GM19452 (cell line): ENCODE measurements around the gene PRKAG2.
"Not testable (repeated sequence)": the region's sequence is repeated elsewhere in the genome, so short reads cannot be mapped to it uniquely, and the experiment has no call there.

Source experiments
- ATAC-seq: cut with Tn5 transposase; IDR thresholded peaks from one replicate; pipeline ENCODE4 v1.9.1; 2021; ENCODE audit not compliant: unreplicated experiment

PRKAG2 gene

DNA sequence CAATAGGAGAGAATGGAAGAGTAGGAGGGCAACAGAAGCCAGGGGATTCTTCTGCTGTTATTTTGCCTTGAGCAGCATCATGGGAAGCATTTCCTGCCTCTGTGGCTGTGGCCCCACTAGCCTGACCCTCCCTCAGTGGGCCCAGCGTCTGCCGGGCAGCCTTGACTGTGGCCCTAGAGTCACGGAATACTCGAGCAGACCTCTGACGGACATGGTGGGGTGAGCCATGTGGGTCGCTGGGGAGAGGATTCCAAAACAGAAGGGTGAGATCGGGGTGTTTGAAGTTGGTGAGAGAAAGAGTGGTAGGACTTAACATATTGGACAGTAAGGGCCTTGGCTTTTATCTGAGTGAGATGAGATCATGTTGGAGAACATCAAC lies 8.3 kb upstream of the PRKAG2 start:
- no peak for ATAC-seq

- no peak for ATAC-seq
Observed at GRCh38 chr7:151884312-151885201, 7.6 kb upstream of the PRKAG2 start.

- ATAC-seq, result no peak
Observed at GRCh38 chr7:151883857-151884256, 6.9 kb upstream of the PRKAG2 start.

- no peak for ATAC-seq
Observed at GRCh38 chr7:151882734-151883133, 5.8 kb upstream of the PRKAG2 start.

- no peak for ATAC-seq
Observed at GRCh38 chr7:151880688-151881087, 3.8 kb upstream of the PRKAG2 start.

GRCh38 chr7:151877911-151878835 lies 1.3 kb upstream of the PRKAG2 start:
- ATAC-seq, result no peak

DNA sequence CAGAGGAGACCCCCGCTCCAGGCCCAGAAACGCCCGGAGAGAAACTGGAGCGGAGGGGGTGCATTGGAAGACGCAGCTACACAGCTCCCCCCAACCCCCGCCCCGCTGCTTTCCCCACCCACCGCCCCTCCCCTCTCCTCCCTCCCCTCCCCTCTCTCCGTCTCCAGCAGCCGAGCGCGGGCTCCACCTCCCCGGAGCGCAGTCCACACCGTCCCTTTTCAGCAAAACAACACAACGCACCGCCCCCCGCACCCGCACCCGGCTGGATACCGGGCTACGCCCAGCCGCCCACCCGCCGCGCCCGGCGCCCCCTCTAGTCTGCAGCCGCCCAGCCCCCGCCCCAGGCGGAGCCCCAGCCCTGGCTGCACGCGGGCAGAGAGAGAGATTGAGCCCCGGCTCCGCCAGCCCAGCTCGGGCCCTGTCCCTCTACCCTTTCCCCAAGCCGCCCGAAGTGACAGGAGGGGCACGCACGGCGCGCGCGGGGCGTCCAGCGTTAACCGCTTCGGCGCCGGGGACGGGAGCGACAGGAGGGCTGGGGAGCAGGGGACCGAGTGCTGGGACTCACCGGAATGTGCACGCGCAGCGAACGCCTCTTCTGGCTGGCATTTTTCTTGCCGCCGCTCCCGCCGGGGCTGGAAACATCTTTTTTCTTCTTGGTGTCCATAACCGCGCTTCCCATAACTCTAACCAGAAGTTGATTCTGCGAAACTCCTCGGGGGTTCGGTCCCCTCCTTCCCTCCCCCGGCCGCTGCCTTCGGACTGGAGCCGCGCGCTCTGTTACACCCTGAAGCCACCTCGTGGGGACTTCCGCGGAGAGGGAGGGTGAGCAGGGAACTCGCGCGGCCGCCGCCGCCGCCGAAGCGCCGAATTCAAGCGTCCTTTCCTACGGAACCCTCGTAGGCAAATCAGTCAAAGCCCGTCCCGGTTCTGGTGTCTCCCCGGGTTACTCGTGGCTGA lies 695 bp downstream of the PRKAG2 start:
- ATAC-seq, result no peak

GRCh38 chr7:151874479-151874878 lies 2.4 kb downstream of the PRKAG2 start:
- ATAC-seq, result not testable (repeated sequence)

- ATAC-seq, result no peak
Observed at GRCh38 chr7:151873402-151873965, 3.4 kb downstream of the PRKAG2 start.

- no peak for ATAC-seq
Observed at GRCh38 chr7:151872531-151873401, 4.1 kb downstream of the PRKAG2 start.

- ATAC-seq, result no peak
Observed at GRCh38 chr7:151871904-151872303, 5.0 kb downstream of the PRKAG2 start.

- ATAC-seq, result no peak
Observed at GRCh38 chr7:151871189-151871735, 5.7 kb downstream of the PRKAG2 start.

GRCh38 chr7:151869968-151870918 lies 6.7 kb downstream of the PRKAG2 start:
- no peak for ATAC-seq

DNA sequence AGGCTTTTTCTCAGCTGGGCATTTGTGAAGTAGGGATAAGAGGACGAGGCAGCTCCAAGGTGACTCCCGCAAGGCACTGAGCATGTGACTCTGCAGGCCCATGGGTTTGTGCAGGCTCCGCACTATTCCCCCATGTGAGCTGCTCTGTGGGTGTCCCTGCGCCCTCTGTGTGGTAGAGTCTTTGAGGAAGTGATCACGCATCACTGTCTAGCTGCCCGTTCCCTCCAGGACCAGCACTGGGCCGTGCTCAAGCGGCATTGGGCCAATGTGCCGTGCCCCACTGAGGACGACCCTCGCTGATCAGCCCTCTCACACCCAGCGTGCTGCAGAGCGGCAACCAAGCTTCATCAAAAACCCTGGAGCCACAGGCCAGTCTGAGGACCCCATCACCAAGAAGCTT lies 7.5 kb downstream of the PRKAG2 start:
- ATAC-seq, result no peak

GRCh38 chr7:151869109-151869428 lies 7.8 kb downstream of the PRKAG2 start:
- ATAC-seq, result no peak

DNA sequence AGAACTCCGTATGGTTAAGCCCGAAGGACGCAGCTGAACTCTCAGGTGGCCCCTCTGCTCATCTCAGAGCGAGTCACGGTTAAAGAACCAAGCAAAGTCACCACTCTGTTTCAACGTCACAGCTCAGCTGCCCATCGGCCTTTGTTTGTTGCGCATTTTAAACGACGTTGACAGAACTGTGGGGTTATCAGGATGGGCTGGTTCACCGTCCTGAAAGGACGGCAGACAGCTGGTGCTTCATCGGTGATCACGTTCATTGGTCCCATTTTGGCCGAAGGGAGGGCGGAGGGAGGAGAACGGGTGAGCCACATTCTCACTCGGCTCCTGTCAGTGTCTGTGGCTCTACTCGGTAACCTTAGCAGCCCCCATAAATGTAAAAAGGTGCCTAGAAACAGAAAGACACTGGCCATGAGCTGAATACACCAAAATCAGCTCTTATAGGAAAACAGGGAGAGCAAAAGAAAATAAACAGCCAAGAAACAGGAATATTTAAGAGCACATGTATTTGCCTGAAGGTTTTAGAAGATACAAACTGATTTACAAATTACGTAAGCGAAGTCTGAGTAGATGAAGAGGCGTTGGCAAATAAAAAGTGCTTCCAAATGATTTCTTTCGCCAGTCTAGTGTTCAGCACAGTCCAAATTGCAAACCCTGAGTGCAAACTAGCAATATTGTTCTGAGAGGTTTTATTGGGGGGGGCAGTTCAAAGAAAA lies 8.4 kb downstream of the PRKAG2 start:
- no peak for ATAC-seq

GRCh38 chr7:151867912-151868311 lies 9.0 kb downstream of the PRKAG2 start:
- ATAC-seq, result no peak
